ENCODE data around the gene DOCK7.

DOCK7 gene

DNA sequence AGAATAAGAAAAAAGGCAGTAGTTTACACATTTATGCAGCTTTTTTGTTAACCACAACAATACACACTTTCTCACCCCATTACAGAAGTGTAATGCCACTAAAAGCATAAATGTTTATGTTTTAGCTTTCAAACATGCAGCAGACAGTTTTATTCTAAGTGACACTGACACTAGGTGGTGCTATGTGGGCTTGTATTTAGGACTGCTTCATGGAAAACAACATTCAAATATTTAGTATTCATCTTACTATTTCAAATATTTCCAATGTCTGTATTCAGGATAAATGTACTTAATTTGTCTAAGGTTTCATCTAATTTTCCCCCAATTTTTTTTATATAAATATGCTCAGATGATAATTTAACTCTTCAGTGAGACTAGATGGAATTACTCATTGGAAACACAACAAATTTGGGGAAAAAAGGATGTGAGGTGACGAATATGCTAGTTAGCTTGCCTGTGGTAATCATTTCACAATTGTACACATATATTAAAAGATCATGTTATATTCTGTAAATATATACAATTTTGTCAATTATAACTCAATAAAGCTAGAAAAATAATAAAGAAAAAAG is 179.9 kb downstream of the DOCK7 start:
- H3K27me3 ChIP-seq (replicated peaks), result no peaks in the 10 kb centered on the region
- TF ChIP-seq, protein P1, sequence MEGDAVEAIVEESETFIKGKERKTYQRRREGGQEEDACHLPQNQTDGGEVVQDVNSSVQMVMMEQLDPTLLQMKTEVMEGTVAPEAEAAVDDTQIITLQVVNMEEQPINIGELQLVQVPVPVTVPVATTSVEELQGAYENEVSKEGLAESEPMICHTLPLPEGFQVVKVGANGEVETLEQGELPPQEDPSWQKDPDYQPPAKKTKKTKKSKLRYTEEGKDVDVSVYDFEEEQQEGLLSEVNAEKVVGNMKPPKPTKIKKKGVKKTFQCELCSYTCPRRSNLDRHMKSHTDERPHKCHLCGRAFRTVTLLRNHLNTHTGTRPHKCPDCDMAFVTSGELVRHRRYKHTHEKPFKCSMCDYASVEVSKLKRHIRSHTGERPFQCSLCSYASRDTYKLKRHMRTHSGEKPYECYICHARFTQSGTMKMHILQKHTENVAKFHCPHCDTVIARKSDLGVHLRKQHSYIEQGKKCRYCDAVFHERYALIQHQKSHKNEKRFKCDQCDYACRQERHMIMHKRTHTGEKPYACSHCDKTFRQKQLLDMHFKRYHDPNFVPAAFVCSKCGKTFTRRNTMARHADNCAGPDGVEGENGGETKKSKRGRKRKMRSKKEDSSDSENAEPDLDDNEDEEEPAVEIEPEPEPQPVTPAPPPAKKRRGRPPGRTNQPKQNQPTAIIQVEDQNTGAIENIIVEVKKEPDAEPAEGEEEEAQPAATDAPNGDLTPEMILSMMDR (IDR thresholded peaks at IDR 0.05; ENCODE audit: low read depth, low read length, missing control alignments), result peak; percentile 57
- peaks cover 7% of the 10 kb centered on the region for H3K36me3 ChIP-seq (replicated peaks)
- in situ Hi-C loops (cut with HindIII; ENCODE audit: low pct_ligation_motif_present, low sequenced_read_pairs), result no loop called here
- peak; percentile 59 for DNase-seq
- H3K27ac ChIP-seq, result no peak overlapping the region
- no peak overlapping the region for H3K4me3 ChIP-seq (ENCODE audit: low read depth, low read length)

DNA sequence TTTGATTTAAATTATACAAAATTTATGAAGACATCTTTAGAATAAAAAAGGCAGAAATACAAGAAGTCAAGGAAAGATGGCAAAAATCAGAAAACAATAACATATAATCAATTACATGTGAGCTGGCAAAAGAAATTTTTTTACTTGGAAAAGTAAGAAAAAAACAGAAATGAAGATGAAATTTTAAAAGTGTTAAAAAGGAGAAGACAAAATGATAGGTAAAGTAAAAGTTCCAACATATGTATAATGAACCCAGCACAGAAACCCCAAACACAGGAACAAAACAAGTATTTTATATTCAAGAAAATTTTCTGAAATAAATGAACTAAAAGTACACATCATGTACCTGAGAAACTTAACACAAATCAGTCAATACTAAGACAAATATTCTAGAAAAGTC is 188.0 kb downstream of the DOCK7 start:
- TF ChIP-seq, protein P1 (IDR thresholded peaks at IDR 0.05; ENCODE audit: low read depth, low read length, missing control alignments), result no peak
- no peaks in the 10 kb centered on the region for H3K27me3 ChIP-seq (replicated peaks)
- H3K27ac ChIP-seq, result no peak overlapping the region
- H3K4me3 ChIP-seq (ENCODE audit: low read depth, low read length), result no peak overlapping the region
- no peaks in the 10 kb centered on the region for H3K36me3 ChIP-seq (replicated peaks)
- no peak for DNase-seq
- in situ Hi-C loops (cut with HindIII; ENCODE audit: low pct_ligation_motif_present, low sequenced_read_pairs), result no loop called here

DNA sequence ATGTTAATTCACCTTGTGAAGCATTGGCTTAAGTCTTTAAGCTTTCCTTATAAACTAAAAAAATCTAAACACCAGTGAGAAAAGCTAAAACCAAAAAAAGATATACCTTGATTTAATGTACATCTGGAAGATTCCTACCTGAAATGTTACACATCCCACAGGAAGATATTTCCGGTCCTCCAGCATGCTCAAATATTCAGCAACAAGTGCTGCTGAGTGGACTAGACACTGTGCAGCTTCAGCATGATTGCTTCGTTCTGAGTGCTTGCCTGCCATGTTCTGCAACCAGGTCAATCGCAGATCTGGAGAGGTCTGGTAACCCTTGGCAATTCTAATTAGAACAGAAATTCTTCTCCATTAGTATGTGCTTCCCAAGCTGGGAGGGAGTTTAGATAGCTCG is 194.0 kb downstream of the DOCK7 start:
- Histone ChIP-seq H3K36me3 (replicated peaks) (peaks cover 5% of the 10 kb centered on the region), H3K27me3 (replicated peaks) (no peaks in the 10 kb centered on the region), H3K27ac (no peak overlapping the region), H3K4me3 (ENCODE audit: low read depth, low read length) (no peak overlapping the region)
- in situ Hi-C loops (cut with HindIII; ENCODE audit: low pct_ligation_motif_present, low sequenced_read_pairs), result no loop called here
- TF ChIP-seq, protein P1 (IDR thresholded peaks at IDR 0.05; ENCODE audit: low read depth, low read length, missing control alignments), result no peak
- DNase-seq, result no peak

DNA sequence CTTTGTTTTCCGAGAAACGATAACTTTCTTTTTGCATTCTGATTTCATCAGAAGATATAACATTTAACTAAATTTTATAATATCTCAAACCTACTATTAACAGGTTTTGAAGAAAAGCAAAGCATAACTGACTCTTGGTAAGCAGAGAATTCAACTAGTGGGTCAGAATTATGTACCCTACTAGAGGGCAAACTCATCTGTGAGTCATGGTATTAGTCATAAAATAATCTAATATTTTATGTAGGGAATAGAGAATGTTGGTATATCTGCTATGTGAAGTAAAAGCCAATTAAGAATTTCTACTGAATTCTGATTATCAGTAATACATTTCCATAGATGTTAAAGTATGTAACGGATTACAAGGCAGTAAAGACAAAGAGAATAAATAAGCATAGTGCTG is 194.5 kb downstream of the DOCK7 start:
- peaks cover 5% of the 10 kb centered on the region for H3K36me3 ChIP-seq (replicated peaks)
- H3K27me3 ChIP-seq (replicated peaks), result no peaks in the 10 kb centered on the region
- in situ Hi-C loops (cut with HindIII; ENCODE audit: low pct_ligation_motif_present, low sequenced_read_pairs), result no loop called here
- no peak overlapping the region for H3K27ac ChIP-seq
- H3K4me3 ChIP-seq (ENCODE audit: low read depth, low read length), result no peak overlapping the region
- TF ChIP-seq, protein P1 (IDR thresholded peaks at IDR 0.05; ENCODE audit: low read depth, low read length, missing control alignments), result no peak
- no peak for DNase-seq

DNA sequence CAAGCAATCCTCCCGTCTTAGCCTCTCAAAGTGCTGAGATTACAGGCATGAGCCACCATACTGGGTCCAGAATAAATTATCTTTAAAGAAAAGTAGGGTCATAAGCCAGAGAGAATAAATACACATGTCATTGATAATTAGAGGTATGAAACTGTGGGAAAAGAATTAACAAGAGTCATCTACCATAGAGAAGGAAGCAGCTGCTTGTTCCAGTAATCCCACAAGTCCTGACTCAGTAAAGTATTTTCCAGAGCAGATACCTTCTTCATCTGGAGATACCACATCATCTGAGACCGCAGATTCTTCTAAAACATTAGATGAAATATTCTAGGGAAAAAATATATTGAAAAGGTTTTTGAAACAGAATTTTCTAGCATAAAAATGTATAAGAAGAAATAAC is 195.7 kb downstream of the DOCK7 start:
- no peak overlapping the region for H3K4me3 ChIP-seq (ENCODE audit: low read depth, low read length)
- H3K36me3 ChIP-seq (replicated peaks), result peaks cover 5% of the 10 kb centered on the region
- TF ChIP-seq, protein P1 (IDR thresholded peaks at IDR 0.05; ENCODE audit: low read depth, low read length, missing control alignments), result no peak
- no peak overlapping the region for H3K27ac ChIP-seq
- in situ Hi-C loops (cut with HindIII; ENCODE audit: low pct_ligation_motif_present, low sequenced_read_pairs), result no loop called here
- no peak for DNase-seq
- no peaks in the 10 kb centered on the region for H3K27me3 ChIP-seq (replicated peaks)

DNA sequence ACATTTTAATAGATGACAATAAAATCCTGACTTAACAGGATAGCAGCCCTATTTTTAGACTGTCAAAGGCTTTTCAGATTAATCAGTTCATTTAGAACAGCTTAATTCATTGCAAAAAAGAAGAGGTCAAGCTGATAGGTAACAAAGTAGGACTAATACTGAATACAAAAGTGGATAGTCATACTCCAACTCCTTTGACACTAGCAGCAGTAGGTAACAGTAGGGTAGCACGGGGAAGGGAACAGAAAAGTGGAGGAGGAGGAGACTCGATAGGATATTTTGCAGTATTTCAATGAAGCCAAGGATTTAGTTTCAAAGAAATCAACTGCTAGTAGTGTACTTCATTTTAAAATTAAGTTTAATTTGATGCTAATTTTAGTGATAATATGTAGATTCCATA is 200.2 kb downstream of the DOCK7 start:
- Histone ChIP-seq H3K27me3 (replicated peaks) (no peaks in the 10 kb centered on the region), H3K36me3 (replicated peaks) (peaks cover 5% of the 10 kb centered on the region), H3K27ac (no peak overlapping the region), H3K4me3 (ENCODE audit: low read depth, low read length) (no peak overlapping the region)
- in situ Hi-C loops (cut with HindIII; ENCODE audit: low pct_ligation_motif_present, low sequenced_read_pairs), result no loop called here
- TF ChIP-seq, protein P1 (IDR thresholded peaks at IDR 0.05; ENCODE audit: low read depth, low read length, missing control alignments), result no peak
- no peak for DNase-seq
